HepG2 (cell line): ENCODE measurements around the gene DOC2A. TPM values are rescaled to one million over a fixed set of nuclear protein-coding genes. Genes with fewer than 3 reads are reported as not detected.

ENCODE experiments used
- CHD4 ChIP-seq: fragments of 200-600 bp; sonication (generic); IDR thresholded peaks from 2 replicates; pipeline ENCODE4 v1.7.0; 2017; ENCODE audit warnings: mild to moderate bottlenecking, low read length, borderline replicate concordance
- CSRNP1 ChIP-seq: sonication (generic); formaldehyde crosslinking; IDR thresholded peaks from 2 replicates; pipeline ENCODE4 v1.8.1; 2023; ENCODE audit warnings: mild to moderate bottlenecking, missing genetic modification reagents
- E2F5 ChIP-seq: sonication (generic); formaldehyde crosslinking; conservative IDR thresholded peaks from 2 replicates; pipeline ENCODE4 v1.4.0; 2020; ENCODE audit warnings: missing genetic modification reagents
- FOXK1 ChIP-seq: sonication (generic); formaldehyde crosslinking; IDR thresholded peaks from 2 replicates; pipeline ENCODE4 v1.4.0; 2020; ENCODE audit warnings: low read depth, missing genetic modification reagents, borderline replicate concordance
- HMG20B ChIP-seq: conservative IDR thresholded peaks from 2 replicates; pipeline ENCODE4 v1.6.1; 2016; ENCODE audit warnings: missing genetic modification reagents, missing compliant biosample characterization
- MAFF ChIP-seq: IDR thresholded peaks from 2 replicates; pipeline ENCODE4 v1.6.1; 2011; ENCODE audit warnings: low read depth, low read length, improper control_type of control experiment
- MTA1 ChIP-seq: sonication (generic); formaldehyde crosslinking; IDR thresholded peaks from 2 replicates; pipeline ENCODE4 v1.4.0; 2020; ENCODE audit warnings: missing genetic modification reagents, mild to moderate bottlenecking, borderline replicate concordance
- NR0B2 ChIP-seq: sonication (generic); formaldehyde crosslinking; IDR thresholded peaks from 2 replicates; pipeline ENCODE4 v1.4.0; 2020; ENCODE audit warnings: mild to moderate bottlenecking, missing genetic modification reagents
- NR2F1 ChIP-seq, 2 experiments: fragments of 450-650 bp in 1 of 2; formaldehyde crosslinking in 1 of 2; IDR thresholded peaks; 2 replicates each; pipeline versions ENCODE4 v1.5.0 to v1.6.1; 2016 to 2020; ENCODE audit warnings: mild to moderate bottlenecking in 1 of 2, missing compliant biosample characterization in 1 of 2, missing genetic modification reagents in 1 of 2, moderate library complexity in 1 of 2
- RXRA ChIP-seq: sonication (generic); formaldehyde crosslinking; IDR thresholded peaks from 2 replicates; pipeline ENCODE4 v1.5.1; 2020; ENCODE audit warnings: missing genetic modification reagents
- SRSF1 ChIP-seq: fragments of 200-400 bp; formaldehyde crosslinking; optimal IDR thresholded peaks from 2 replicates; pipeline ENCODE3; 2017; ENCODE audit warnings: mild to moderate bottlenecking, low read depth, low read length, moderate library complexity
- STAT5B ChIP-seq: sonication (generic); formaldehyde crosslinking; IDR thresholded peaks from 2 replicates; pipeline ENCODE4 v1.4.0; 2020; ENCODE audit warnings: missing genetic modification reagents
- TFE3 ChIP-seq: IDR thresholded peaks from 2 replicates; pipeline ENCODE4 v1.6.1; 2016
- ZMYM2 ChIP-seq: sonication (generic); formaldehyde crosslinking; IDR thresholded peaks from 2 replicates; pipeline ENCODE4 v1.8.0; 2022; ENCODE audit warnings: mild to moderate bottlenecking, missing genetic modification reagents
- ZNF205 ChIP-seq: IDR thresholded peaks from 2 replicates; pipeline ENCODE4 v1.6.1; 2018; ENCODE audit warnings: missing biosample characterization, missing genetic modification reagents
- ZNF256 ChIP-seq: sonication (generic); formaldehyde crosslinking; conservative IDR thresholded peaks from 2 replicates; pipeline ENCODE4 v1.4.0; 2020; ENCODE audit warnings: missing genetic modification reagents
- ZNF546 ChIP-seq: sonication (generic); formaldehyde crosslinking; conservative IDR thresholded peaks from 2 replicates; pipeline ENCODE4 v1.8.1; 2023; ENCODE audit warnings: mild to moderate bottlenecking, missing genetic modification reagents
- ZNF644 ChIP-seq: IDR thresholded peaks from 2 replicates; pipeline ENCODE4 v1.6.1; 2016; ENCODE audit warnings: low read depth
- ZNF672 ChIP-seq: sonication (generic); formaldehyde crosslinking; IDR thresholded peaks from 2 replicates; pipeline ENCODE4 v1.8.1; 2022; ENCODE audit warnings: missing genetic modification reagents
- ZNF776 ChIP-seq: sonication (generic); formaldehyde crosslinking; IDR thresholded peaks from 2 replicates; pipeline ENCODE4 v1.4.0; 2020; ENCODE audit warnings: mild to moderate bottlenecking, missing genetic modification reagents
- polyA plus RNA-seq, 8 experiments: library from polyadenylated mRNA; depleted of rRNA in 3 of 8; stranded (reverse) in 7 of 8; unstranded in 1 of 8; fragments of >200 nt; fragmentation: Illumina TruSeq in 4 of 8; extraction: Trizol in 4 of 8; gene quantifications; 2 replicates each; pipeline versions ENCODE4 v1.2.1 to v1.2.3, GENCODE V29; 2011 to 2016; ENCODE audit warnings: low read depth in 4 of 8, missing spikeins in 1 of 8, mixed read lengths in 1 of 8; ENCODE audit not compliant: insufficient read depth in 1 of 8
- total RNA-seq, 5 experiments: library from RNA; depleted of rRNA; stranded (reverse); fragments of >200 nt; fragmentation: Illumina TruSeq; extraction: Trizol; gene quantifications; 2 replicates each; pipeline ENCODE4 v1.2.3, GENCODE V29; 2016; ENCODE audit warnings: low read depth in 1 of 5
- TF ChIP-seq, protein P1 (sequence below): sonication (generic); formaldehyde crosslinking; IDR thresholded peaks from 2 replicates; pipeline ENCODE4 v1.4.0; 2020; ENCODE audit warnings: missing genetic modification reagents

DOC2A gene
- total and polyA plus RNA-seq, 2 of the 13 experiments (the other 11 are each of a cell fraction or from before 2014, with no cell fraction given), result 0.15 to 0.55 TPM

DNA sequence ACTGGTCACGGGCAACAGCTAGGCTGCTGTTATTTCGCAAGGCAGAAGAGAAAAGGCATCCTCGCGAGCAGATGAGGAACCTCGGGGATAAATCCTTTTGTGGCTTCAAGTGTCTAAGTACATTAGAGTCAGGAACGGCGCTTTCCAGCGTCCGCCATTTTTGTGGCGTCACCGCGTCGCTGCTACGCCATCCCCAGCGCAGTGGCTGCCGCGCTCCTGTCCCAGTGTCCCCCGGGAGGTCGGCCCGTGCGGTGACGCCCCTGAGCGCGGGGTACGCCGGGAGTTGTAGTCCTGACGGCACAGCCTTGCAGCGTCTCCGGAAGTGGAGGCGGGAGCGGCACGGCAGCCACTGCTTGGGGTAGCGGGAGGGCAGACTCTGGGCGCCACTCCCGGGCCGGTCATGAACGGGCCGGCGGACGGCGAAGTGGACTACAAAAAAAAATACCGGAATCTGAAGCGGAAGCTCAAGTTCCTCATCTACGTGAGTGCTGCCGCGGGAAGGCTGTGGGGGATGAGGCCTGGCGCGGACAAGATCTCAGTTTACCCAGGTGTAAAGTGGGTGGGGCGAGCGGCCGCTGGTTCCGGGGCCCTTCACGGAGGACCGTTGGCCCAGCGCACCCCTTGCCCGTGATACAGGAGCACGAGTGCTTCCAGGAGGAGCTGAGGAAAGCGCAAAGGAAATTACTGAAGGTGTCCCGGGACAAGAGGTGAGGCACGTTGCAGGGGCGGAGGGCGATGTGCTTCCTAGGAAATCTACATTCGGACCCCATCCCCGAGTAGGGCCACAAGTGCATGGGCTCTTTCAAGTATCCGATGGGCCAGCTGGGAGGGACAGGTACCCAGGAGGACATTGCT, 14.7 kb downstream of the DOC2A start, which contains the start of gene INO80E (continued):
- peak; percentile 78; the same call in 1 of the 2 replicates for TF ChIP-seq TFE3 (CRISPR knock-in tag)
- TF ChIP-seq ZNF672 (CRISPR knock-in tag), result no peak
- peak; percentile 39; the same call in 1 of the 2 replicates for TF ChIP-seq ZNF205
- no peak; the same call in 1 of the 2 replicates for TF ChIP-seq ZNF256 (CRISPR knock-in tag)
- peak; percentile 9; the same call in 1 of the 2 replicates for TF ChIP-seq CSRNP1 (CRISPR knock-in tag)
- TF ChIP-seq FOXK1 (CRISPR knock-in tag), result peak; percentile 85; the same call in 1 of the 2 replicates
- no peak for TF ChIP-seq MAFF
- TF ChIP-seq E2F5 (CRISPR knock-in tag), result no peak; the same call in 1 of the 2 replicates
- TF ChIP-seq CHD4, result peak; percentile 52; the same call in 1 of the 2 replicates
- peak; percentile 10; the same call in 1 of the 2 replicates for TF ChIP-seq ZNF644 (CRISPR knock-in tag)
- TF ChIP-seq ZMYM2, result no peak; the same call in 1 of the 2 replicates
- TF ChIP-seq SRSF1, result peak; percentile 47
- TF ChIP-seq NR2F1 (CRISPR knock-in tag; IDR thresholded peaks at IDR 0.05), result no peak
- TF ChIP-seq STAT5B, result peak; percentile 59; the same call in 1 of the 2 replicates
- peak; percentile 82; the same call in 1 of the 2 replicates for TF ChIP-seq RXRA (CRISPR knock-in tag)
- TF ChIP-seq, protein P1, sequence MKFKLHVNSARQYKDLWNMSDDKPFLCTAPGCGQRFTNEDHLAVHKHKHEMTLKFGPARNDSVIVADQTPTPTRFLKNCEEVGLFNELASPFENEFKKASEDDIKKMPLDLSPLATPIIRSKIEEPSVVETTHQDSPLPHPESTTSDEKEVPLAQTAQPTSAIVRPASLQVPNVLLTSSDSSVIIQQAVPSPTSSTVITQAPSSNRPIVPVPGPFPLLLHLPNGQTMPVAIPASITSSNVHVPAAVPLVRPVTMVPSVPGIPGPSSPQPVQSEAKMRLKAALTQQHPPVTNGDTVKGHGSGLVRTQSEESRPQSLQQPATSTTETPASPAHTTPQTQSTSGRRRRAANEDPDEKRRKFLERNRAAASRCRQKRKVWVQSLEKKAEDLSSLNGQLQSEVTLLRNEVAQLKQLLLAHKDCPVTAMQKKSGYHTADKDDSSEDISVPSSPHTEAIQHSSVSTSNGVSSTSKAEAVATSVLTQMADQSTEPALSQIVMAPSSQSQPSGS (CRISPR knock-in tag), result peak; percentile 80
- TF ChIP-seq NR0B2 (CRISPR knock-in tag), result peak; percentile 67
- TF ChIP-seq HMG20B (CRISPR knock-in tag), result no peak; the same call in 1 of the 2 replicates
- TF ChIP-seq MTA1 (CRISPR knock-in tag), result no peak
- TF ChIP-seq ZNF776 (CRISPR knock-in tag), result no peak; the same call in 1 of the 2 replicates
- 0 out of 2 replicates have a peak, but pooled peaks have one; percentile 43 for TF ChIP-seq ZNF546 (CRISPR knock-in tag)
